NCI-H460 (cell line): Measurements from ENCODE around the gene POU6F2. TPM values are rescaled to one million over a fixed set of nuclear protein-coding genes. Genes with fewer than 3 reads are reported as not detected.
"Not testable (repeated sequence)": the region's sequence is repeated elsewhere in the genome, so short reads cannot be mapped to it uniquely, and the experiment has no call there.

Experiments
- DNase-seq: peaks from one replicate; pipeline ENCODE4 v3.0.0-alpha.2; 2016; ENCODE audit warnings: low read depth; ENCODE audit errors: extremely low read depth
- total RNA-seq: library from RNA; depleted of rRNA; stranded (reverse); fragments of >200 nt; shearing (Covaris generic); gene quantifications from 2 replicates; pipeline ENCODE4 v1.2.3, GENCODE V29; 2014

Gene POU6F2
- total RNA-seq, 1 experiment from 2014 or later: not detected

DNA sequence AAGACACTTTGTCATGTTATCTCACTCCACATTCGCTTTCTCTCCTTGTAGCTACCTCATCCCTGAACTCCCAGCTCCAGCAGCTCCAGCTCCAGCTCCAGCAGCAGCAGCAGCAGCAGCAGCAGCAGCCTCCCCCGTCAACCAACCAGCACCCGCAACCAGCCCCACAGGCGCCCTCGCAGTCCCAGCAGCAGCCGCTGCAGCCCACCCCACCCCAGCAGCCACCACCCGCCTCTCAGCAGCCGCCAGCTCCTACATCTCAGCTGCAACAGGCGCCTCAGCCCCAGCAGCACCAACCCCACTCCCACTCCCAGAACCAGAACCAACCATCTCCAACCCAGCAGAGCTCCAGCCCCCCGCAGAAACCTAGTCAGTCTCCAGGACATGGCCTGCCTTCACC, 361.9 kb downstream of the POU6F2 start:
- DNase-seq: no peak

DNA sequence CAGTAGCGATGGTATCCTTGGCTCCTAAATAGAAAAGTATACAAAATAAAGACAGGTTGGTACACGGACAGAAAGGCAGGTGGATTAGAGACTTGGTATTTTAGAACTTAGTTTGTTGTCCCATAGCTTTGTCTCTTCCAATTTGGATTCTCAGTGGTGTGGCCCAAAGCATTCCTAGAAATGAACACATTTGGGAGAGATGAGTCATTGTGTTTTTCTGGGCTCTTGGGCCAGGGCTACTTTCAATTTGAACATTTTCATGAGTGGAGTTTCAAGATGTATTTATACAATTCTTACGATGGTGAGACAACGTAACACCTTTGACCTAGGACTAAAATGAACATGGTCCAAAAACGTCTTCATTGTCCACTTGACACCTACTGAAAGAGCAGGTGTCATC, 363.4 kb downstream of the POU6F2 start:
- no peak for DNase-seq

DNA sequence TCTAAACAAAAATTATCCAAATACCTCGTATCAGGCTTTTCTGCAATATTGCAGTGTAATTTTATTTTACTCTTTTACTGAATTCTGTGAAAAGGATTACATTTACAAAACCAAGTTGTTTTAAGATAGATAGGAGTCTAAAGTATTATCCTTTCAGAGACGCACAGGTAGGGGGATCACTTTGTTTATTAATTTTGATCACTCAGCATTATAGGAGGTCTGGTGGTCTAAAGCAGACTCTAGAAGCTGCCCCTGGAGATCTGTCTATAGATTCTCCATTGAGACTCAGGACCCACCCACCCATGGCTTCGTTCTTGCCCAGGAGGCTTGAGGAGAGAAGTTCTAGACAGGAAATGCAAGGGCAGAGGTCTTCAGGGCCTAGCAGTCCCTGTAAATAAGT, 365.1 kb downstream of the POU6F2 start:
- no peak for DNase-seq

DNA sequence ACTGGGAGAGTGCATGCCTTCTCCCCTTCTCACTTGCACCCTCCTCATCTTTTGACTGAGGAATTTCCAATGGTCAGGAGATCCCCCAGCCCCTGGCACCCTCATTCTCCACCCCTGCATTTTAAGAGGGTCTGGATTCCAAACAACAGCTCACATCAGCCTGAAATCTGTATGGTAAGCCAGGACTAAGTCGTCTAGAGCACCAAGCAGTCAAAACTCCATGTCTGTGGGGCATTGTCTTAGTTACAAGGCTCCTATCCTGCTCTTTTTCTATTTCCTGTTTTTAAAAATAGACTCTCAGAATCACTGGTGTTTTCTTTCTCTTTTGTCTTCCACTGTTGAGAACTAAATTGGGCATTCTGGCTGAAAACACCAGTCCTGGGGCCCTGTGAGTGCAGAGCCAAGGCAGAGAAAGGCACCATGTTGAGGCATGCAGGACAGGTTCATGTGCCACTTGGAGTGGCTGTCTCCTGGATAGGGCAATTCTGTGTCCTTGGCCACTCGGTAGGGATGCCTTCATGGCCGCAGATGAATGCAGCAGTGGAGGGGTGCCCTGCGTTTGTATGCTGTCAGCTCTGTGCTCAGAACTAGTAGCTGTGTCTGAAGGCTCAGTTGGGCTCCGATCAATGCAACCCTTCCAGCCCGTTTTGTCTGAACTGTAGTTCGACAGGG, 371.9 kb downstream of the POU6F2 start:
- no peak for DNase-seq

DNA sequence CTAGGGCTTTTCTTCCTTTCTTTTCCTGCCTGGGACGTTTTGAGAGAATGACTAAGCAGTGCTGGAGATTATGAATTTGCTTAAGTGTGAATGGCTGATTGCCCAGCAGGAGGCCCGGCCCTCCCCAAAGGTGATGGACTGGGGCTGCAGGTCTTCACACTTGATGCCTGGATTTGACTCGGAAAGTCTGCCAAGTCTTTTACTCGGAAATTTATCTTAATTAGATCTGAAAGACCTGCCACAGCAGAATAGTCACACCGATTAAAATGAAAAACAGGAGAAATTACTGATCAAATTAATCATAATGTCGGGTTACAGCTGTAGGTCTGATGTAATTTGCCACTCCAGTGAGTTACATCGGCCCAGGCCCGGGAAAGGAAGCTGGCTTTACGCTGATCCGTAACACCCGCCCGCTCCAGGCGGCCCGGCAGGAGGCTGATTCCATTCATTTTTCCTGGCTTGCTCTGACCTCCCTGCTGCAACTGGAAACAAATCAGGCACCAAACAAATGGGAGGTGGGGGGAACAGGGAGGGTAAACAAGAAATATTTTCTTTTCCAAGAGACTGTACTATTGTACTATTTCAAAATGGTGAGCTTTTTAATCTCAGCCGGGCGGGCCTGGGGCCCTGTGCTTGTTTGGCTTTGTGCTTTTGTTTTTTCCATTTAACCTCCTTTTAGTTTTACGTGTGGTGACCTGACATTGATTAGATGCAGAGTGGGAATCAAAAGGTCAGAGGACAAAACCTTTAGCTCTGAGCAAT, 376.1 kb downstream of the POU6F2 start:
- DNase-seq: peak; percentile 2

DNA sequence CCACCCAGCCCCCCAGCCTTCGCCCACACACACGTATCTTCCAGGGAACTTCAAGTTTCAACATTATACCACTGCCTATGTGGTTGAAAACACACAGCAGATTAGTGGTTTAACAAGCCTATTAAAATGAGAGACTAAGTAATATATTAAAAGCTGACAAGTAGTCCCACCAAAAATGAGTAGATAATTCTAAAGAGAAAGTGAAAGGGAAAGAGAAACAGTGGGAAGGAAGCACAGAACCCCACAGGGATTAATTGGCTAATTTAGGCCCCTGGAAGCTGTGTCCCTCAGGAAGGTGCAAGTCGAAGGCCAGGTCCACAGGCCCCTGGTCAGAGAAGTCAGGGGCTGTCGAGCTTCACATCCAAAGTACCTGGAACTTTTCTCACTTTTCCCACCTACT, 378.0 kb downstream of the POU6F2 start:
- DNase-seq: no peak

DNA sequence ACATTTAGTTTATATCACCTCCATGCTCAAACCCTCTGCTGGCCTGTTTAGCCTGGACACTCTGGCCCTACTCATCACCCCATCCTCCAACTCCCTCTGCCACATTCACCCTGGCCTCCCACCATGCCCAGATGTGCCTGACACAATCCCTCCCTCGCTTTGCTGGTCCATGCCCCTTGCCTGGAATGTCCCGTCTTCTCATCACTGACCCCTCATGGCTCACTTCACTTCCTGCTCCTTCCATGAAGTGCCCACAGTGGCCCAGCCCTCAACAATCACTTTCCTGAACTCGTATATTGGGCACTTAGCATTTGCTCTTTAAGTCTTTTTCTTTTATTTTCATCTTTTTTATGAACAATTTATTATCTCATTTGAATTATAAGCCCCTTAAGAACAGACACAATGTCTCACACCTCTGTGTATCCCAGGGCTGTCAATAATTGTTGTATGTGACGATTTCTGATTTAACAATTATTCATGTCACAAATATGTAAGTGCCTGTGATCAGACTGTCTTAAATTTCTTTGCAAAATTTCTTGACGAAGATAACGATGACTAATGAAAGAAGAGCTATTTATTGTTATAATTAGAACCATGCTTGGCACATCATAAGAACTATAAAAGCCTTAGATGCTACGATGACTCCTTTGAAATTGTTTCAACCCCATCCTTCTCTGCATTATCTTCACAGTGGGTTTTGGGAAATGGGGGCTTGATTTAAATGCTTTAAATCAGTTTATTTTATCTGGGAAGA, 378.6 kb downstream of the POU6F2 start:
- no peak for DNase-seq

DNA sequence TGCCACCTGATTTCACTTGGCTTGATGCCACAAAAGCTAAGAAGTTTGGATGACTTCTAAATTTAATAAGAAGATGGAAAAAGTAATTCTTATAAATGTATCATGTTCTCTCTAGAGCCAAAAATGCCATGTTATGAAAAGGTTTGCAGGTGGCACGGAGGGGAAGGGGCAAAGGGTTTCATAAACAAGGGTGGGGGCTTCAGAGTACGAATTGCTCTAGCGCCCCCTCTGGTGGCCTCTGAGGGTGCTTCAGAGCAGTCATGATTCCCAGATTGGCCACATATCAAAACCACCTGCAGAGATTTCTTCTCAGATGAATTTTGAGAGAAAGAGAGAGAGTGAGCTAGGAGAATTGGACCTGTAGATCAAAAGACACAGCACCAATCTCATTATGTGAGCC, 379.9 kb downstream of the POU6F2 start:
- DNase-seq: peak; percentile 2

DNA sequence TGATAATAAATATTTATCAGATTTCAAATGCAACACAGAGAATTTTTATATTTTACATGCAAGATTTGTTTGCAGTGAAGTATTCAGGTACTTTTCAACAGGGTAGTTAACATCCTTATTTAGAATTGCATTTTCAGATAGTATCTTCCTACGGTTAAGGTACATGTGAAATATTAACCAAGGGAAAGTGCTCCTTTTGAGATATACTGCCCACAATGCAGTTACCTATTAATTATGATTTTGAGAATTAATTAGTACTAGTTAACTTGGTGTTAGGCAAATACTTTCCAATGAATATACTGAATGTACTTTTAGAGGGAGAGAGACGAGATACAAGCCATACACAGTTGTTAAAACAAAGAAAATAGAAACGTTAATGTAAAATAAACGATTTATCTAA, 382.3 kb downstream of the POU6F2 start:
- no peak for DNase-seq

DNA sequence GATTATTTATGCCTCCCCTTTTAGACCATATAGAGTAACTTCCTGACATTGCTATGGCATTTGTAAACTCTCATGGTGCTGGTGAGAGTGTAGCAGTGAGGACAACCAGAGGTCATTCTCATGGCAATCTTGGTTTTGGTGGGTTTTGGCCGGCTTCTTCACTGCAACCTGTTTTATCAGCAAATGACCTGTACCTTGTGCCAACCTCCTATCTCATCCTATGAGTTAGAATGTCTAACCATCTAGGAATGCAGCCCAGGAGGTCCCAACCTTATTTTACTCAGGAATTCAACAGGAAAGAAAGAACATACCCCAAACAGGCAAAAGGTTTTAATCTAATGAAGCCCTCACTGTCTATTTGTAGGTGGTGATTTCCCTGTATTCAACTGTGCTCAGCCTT, 383.1 kb downstream of the POU6F2 start:
- no peak for DNase-seq

DNA sequence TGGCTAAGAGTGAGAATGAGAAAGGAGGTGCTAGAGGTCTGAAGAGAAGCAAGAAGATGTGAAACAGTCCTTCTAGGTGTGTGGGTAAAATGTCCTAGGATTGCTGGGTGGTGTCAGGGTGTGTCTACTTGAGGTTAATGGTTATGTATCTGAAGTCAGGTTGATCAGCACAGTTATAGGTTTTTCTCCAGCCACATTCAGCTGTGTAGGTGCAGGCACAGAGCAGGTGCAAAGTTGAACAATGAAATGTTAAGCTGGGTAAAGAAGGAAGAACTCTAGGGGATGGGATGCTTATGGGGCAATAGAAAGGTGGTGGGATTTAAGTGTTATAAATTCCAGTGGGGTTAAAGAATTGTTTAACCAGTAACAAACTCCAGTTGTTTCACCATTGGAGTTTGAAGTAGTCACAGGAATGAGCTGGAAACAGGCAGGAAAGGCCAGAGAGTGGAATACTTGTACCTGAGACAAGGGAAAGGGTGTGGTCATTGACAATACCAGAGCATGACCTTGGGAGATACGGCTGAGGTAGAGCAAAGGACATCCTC, 388.1 kb downstream of the POU6F2 start:
- DNase-seq: no peak

DNA sequence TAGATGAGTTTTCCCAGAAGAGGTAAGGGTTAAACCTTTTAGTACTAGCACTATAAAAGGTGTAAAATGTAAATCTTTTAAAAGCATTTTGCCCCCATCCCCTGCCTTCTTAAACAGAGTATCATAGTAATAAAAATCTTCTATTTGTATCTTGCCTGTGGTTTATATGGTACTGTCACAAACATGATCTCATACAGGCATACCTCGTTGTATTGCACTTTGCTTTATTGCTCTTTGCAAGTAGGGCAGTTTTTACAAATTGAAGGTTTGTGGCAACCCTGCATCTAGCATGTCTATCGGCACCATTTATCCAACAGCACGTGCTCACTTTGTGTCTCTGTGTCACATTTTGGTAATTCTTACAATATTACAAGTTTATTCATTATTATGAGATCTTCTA, 389.7 kb downstream of the POU6F2 start:
- DNase-seq: no peak

DNA sequence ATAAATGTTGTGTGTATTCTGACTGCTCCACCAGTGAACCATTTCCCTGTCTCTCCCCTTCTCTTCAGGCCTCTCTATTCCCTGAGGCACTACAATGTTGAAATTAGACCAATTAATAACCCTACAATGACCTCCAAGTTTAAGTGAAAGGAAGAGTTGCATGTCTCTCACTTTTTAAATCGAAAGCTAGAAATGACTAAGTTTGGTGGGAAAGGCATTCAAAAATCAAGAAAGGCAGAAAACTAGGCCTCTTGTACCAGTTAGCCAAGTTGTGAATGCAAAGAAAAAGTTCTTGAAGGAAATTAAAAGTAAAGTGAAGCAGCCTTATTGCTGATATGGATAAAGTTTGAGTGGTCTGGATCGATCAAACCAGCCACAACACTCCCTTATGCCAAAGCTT, 390.2 kb downstream of the POU6F2 start:
- DNase-seq: no peak

DNA sequence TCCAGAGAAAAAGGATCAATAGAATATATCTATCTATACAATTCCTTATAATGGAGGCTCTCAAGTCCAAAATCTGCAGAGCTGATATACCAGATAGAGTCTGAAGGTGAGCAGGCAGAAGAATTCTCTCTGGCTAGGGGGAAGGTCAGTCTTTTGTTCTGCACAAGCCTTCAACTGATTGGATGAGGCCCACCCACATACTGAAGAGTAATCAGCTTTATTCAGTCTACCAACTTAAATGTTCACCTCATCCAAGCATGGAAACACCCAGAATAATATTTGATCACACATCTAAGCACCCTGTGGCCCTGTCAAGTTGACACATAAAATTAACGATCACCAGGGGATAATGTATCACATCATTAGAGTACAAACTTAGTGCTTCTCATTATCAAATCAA, 394.7 kb downstream of the POU6F2 start:
- no peak for DNase-seq

DNA sequence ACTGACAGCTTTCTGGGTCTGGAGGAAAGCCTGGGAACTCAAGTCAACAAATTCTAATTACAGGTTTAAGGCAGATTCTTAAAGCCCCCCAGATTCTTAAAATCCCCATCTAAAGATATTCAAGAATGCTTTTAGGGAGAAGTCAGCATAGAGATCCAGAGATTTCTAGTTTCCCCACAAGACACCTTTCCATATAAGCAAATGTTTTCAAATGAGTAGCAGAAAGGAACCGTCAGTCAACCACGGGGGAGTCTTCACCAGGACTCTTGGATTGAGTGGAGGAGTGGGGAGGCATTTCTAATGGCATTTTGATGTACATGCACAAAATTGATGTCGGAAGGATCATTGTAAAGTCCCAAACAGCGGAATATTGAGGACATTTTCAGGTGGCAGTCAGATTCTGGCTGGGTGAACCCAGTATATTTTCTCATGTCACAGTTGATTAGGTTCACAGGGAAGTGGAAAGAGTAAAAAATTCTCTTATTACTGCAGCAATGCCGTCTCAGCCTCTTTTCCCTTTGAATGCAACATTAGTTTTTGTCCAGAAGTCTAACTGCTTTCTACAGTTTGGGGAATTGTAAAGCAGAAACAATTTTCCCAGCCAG, 396.8 kb downstream of the POU6F2 start:
- no peak for DNase-seq

DNA sequence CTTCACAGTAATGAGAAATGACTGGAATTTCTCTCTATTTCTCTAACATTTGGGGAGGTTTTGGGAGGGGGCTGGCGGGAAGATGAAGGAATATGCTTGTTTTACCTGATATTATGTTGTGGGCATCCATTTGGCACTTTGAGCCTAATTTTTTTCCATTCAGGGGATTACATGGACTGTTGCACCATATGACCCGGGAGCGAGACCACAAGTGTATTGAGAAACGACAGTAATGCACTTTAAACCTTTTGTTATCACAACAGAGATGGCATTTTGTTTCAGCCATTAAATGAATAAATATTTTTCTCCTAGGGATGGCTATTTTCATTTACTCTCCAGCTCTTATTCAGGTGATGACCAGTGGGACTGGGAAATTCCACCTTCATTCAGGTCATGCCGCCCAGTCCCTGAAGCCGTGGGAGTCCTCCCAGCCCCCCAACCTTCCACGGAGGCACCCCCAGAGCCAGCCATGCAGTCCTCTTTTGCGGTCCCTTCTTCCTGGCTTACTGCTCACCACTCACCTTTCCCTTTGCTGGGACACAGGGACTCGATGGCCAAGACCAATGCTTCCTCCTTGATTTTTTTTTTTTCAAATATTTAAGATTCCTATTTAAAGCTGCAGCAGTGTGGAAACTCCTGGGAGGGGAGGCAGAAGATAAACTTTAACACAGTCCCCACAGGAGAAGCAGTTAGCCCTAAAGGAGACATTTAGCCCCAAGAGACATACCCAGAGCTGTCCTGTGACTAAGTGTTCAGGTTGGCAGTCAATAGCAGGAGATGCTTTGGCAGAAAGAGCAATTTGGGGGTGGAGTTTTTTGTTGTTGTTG, 397.6 kb downstream of the POU6F2 start:
- no peak for DNase-seq

DNA sequence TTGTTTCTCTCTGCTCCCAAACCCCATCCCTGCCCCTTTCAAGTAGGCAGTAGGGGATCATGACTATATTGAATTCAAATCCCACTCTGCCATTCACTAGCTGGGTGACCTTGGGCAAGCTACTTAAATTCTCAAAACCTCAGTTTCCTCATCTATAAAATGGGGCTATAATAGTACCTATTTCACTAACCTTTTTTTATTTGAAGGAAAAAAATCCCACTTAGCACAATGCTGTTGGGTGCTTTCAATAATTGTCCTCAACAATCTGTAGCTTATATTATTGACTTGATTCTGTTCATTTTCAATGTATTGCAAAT, 398.1 kb downstream of the POU6F2 start:
- no peak for DNase-seq

DNA sequence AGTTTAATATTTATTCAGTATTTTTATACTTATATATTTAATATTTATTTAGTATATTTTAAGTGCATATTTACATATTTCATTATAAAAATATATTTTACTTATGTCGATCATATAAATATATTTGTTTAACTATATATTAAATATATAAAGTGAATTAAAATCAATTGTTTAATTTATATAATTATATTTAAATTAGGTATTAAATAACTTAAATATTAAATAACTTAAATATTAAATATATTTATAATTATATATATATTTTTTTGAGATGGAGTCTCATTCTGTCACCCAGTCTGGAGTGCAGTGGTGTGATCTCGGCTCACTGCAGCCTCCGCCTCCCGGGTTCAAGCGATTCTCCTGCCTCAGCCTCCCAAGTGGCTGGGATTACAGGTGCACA, 399.2 kb downstream of the POU6F2 start:
- DNase-seq: not testable (repeated sequence)

DNA sequence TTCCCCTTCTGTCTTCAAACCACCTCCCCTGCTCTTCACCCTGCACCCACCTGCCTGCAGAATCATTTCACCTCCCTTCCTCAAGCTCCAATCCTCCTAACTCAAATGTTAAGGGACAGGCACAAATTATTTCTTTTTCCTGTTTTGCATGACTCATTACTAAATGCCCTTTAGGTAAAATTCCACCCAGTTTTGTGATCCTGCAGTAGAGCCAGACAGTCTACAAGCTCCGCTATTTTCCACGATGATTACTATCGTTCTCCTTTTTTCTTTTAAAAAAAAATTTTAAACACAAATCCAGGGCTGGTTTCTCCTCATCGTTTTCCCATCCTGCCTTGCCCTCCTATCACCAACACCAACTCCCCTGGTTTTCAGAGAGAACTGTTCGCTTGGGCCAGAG, 401.7 kb downstream of the POU6F2 start:
- DNase-seq: no peak

DNA sequence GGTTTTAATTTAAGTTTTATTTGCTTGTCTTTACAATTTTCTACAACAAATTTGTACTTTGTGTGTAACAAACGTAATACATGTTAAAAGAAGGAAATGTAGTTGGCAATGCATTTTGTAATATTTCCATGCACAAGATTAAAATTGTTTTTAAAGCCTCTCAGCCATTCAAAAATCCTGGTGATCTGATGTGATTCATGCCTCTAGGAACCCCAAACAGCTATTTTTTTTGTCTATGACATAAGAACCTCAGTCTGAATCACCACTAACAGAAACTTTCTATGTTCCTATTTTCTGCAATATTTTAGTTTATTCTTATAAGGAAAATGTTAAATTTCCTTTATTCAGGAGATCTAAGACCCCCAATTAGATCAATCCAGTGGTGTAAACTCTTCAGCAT, 405.4 kb downstream of the POU6F2 start:
- DNase-seq: no peak
